WI38 (cell line): ENCODE data around the gene DPP9.
A peak's percentile ranks its signal among the peaks of the same experiment; 100 is the strongest.

Experiments used
- H3K4me3 ChIP-seq: 2 replicates; pipeline ENCODE4 v1.5.1; 2011; ENCODE audit warnings: low read depth, mild to moderate bottlenecking, control low read depth, low read length
- CTCF ChIP-seq: IDR thresholded peaks from 2 replicates; pipeline ENCODE4 v1.5.1; 2012; ENCODE audit warnings: low read depth, mild to moderate bottlenecking, control low read depth, low read length

The DPP9 gene

GRCh38 chr19:4673216-4673615 lies 50.4 kb downstream of the DPP9 start:
- no peak overlapping the region for H3K4me3 ChIP-seq
- TF ChIP-seq CTCF, result no peak

GRCh38 chr19:4671185-4671851 lies 52.3 kb downstream of the DPP9 start:
- no peak for TF ChIP-seq CTCF
- no peak overlapping the region for H3K4me3 ChIP-seq

DNA sequence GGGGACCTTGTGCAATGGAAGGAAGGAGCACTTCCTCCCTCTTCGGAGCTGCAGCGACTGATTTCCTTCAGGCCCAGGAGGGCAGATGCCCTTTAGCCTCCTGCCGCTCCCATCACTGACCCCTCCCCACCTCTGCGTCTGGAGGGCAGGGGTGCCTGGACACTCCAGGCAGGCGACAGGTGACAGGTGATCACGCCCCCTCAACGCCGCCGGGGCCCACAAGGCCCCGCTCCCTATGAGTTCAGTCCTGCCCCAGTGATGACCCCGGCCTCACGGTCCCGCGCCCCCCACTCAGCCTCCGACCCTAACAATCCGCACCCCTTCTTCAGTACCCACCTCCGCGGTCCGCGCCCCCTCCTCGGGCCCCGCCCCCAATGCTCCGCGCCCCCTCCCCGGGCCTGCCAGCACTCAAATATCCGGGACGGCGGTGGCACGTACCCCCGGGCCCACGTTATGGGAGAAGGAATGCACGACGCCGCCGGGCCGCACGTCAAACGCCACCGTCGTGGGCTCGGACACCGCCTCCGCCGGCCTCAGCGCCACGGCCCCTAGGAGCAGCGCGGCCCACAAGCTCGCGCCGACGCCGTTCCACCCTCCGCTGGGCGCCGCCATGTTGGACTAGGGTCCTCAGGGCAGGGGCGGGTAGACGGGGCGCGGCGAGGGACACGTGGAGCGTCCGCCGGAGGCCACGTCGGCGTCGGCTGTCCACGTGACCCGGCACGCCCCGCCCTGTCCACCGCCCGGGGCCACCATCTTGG lies 53.7 kb downstream of the DPP9 start, which contains the start of gene MYDGF:
TSS of gene MYDGF (minus strand) at position 620 of the 758 bp plus-strand sequence. CDS start at position 612, 8 bp downstream.
- H3K4me3 ChIP-seq, result peak within 1 kb of the TSS; percentile 94
- no peak for TF ChIP-seq CTCF

DNA sequence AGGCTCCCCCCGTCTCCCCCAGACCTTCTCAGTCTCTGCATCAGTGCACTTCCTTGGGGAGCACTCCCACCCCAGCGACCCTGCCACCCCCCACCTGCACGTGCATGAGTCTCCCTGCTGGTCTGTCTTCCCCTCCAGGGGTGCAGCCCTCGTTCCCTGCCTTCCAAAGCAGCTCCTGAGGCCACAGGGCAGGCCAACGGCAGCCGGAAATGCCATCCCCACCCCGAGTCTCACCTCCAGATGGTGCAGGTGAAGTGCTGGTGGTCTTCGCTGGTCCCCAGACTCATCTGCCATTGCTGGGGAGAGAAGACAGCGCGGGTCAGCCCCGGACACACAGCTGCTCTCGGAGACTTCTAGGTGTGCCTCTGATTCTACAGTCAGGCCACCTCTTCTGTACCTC lies 59.0 kb downstream of the DPP9 start:
- H3K4me3 ChIP-seq, result no peak overlapping the region

GRCh38 chr19:4662812-4663211 lies 60.8 kb downstream of the DPP9 start:
- no peak overlapping the region for H3K4me3 ChIP-seq
- TF ChIP-seq CTCF, result no peak

More for the DNA sequence above, 59.0 kb downstream of the DPP9 start:
- TF ChIP-seq CTCF, result no peak

DNA sequence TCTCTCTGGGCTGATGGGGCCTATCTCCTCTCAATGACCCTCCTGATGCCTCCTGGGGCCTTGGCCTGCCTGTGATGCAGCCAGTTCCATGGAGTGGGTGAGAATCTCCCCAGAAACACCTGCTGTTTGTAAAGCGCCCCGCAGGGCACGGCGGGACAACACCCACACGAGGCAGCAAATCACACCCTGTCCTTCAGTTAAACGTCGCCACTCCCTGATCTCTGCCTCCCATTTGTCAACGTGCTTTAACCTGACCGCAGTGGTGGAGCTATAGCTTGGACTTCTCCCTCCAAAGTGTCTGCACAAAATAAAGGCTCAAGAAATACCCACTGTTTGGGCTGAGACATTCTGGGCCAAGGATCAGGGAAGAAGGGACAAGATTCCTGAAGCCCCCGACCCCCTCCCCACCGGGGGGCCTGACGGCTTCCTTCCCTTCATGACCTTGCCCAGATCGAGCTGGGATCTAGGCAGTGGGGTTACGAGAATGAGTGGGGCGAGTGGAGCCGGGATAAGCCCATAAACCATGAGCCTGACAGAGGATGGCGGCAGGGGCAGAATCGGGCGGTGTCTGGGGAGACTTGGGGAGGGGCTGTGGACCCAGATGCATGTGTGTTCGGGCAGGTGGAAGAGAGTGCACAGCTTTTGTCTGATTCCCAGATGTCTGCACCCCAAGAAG lies 61.5 kb downstream of the DPP9 start:
- no peak overlapping the region for H3K4me3 ChIP-seq
- TF ChIP-seq CTCF, result no peak

DNA sequence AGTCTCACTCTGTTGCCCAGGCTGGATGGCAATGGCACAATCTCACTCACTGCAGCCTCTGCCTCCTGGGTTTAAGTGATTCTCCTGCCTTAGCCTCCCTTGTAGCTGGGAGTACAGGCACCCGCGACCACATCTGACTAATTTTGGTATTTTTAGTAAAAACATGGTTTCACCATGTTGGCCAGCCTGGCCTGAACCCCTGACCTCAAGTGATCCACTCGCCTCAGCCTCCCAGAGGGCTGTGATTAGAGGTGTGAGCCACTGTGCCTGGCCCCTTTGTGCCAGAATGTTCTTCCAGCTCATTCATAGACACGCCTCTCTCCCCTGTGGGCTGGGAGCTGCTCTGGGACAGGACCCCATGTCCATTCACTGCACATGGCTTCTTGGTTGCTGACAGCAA lies 62.6 kb downstream of the DPP9 start:
- TF ChIP-seq CTCF, result no peak
- H3K4me3 ChIP-seq, result no peak overlapping the region
